ENCODE results near the gene HKDC1.
"Not testable (repeated sequence)": the region's sequence is repeated elsewhere in the genome, so short reads cannot be mapped to it uniquely, and the experiment has no call there.

The HKDC1 gene, protein sequence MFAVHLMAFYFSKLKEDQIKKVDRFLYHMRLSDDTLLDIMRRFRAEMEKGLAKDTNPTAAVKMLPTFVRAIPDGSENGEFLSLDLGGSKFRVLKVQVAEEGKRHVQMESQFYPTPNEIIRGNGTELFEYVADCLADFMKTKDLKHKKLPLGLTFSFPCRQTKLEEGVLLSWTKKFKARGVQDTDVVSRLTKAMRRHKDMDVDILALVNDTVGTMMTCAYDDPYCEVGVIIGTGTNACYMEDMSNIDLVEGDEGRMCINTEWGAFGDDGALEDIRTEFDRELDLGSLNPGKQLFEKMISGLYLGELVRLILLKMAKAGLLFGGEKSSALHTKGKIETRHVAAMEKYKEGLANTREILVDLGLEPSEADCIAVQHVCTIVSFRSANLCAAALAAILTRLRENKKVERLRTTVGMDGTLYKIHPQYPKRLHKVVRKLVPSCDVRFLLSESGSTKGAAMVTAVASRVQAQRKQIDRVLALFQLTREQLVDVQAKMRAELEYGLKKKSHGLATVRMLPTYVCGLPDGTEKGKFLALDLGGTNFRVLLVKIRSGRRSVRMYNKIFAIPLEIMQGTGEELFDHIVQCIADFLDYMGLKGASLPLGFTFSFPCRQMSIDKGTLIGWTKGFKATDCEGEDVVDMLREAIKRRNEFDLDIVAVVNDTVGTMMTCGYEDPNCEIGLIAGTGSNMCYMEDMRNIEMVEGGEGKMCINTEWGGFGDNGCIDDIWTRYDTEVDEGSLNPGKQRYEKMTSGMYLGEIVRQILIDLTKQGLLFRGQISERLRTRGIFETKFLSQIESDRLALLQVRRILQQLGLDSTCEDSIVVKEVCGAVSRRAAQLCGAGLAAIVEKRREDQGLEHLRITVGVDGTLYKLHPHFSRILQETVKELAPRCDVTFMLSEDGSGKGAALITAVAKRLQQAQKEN

DNA sequence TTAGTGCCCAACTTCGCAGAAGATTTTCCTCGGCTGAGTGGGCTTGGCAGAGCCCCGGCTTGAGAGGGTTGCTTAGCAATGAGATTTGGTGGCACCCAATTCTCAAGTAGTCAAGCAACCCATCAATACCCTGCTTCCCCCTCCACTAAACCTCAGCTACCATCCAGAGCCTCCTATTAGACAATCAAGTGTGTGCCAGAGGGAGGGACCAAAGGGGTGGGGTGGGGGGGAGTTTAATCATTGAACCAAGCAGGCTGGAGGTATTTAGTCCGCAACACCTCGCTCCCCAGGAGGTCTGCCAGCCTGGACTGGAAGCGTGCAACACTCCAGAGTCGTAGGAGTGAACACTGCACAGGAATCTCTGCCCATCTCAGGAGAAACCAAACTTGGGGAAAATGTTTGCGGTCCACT is at the start of gene HKDC1:
TSS of gene HKDC1 (plus strand) at position 292 of the 411 bp plus-strand sequence. CDS start at position 396, 104 bp downstream.
- DNase-seq (ENCODE audit: low spot score), result no peak

DNA sequence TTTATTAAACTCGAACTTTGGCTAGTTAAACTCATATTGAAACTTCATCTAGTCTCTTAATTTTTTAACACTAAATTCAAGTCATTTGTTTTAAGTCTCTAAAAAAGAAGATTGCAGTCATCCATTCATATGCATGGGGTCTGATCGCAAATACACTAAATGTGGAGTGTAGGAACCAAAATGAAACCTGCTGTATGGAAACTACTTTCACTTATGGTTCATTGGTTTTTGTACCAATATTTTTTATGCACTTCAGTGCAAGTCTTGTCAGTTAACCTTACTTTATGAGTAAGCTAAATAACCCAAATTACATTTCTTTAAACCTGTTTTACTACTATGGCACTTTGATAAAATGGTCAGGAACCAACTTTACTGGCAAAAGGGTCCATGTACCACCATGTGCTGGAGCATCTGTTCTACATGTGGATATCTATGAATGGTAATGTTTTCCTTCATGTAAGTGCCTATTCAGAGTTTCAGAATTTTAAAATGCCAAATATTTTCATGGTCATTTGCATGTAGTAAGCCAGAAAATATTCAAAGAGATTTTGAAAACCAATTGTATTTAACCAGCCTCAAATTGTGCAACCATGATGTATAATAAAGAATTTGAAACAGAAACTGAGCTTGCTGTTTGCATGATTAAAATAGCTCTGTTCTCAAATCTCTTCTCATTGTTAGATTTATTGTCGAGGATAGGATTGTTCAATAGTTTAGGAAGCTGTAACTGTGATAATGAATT is 47.7 kb upstream of the HKDC1 start:
- no peak for DNase-seq (ENCODE audit: low spot score)

DNA sequence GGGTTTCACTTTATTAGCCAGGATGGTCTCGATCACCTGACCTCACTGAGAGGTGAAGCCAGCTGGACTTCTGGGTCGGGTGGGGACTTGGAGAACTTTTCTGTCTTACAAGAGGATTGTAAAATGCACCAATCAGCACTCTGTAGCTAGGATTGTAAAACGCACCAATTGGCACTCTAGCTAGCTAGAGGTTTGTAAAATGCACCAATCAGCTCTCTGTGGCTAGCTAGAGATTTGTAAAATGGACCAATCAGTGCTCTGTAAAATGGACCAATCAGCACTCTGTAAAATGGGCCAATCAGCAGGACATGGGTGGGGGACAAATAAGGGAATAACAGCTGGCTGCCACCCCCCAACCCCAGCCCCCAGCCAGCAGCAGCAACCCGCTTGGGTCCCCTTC is 44.8 kb upstream of the HKDC1 start:
- not testable (repeated sequence) for DNase-seq (ENCODE audit: low spot score)

DNA sequence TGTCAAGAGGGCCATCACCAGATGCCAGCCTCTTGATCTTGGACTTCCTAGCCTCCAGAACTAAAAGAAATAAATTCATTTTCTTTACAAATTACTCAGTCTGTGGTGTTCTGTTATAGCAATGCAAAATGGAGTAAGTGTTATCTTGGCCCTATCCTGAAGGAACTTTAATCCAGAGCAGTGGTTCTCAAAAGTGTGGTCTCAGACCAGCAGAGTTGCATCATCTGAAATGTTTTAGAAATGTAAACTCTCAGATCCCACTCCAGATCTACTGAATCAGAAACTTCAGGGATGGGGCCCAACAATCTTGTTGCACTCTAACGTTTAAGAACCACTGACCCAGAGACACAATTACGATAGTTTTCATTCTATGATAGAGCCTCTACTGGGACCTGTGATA is 43.3 kb upstream of the HKDC1 start:
- DNase-seq (ENCODE audit: low spot score), result no peak

DNA sequence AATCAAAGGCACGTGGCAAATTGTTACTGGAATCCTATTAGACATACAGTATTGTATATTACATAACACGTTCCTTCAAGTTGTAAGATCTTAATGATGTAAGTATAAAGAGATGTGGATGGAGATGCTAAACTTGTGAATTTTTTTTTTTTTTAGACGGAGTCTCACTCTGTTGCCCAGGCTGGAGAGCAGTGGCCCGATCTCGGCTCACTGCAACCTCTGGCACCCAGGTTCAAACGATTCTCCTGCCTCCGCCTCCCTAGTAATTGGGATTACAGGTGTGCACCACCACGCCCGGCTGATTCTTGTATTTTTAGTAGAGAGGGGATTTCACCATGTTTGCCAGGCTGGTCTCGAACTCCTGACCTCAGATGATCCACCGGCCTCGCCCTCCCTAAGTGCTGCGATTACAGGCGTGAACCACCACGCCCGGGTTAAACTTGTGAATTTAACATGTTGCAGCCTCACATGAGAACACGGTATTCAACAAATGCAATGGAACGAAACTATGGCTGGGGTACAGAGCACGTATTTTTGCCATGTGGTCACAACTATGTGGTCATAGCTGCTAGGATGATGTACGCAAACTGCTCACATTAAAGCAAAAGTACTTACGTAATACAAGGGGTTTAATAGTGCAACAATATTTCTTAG is 40.9 kb upstream of the HKDC1 start:
- peak; percentile 50 for DNase-seq (ENCODE audit: low spot score)

DNA sequence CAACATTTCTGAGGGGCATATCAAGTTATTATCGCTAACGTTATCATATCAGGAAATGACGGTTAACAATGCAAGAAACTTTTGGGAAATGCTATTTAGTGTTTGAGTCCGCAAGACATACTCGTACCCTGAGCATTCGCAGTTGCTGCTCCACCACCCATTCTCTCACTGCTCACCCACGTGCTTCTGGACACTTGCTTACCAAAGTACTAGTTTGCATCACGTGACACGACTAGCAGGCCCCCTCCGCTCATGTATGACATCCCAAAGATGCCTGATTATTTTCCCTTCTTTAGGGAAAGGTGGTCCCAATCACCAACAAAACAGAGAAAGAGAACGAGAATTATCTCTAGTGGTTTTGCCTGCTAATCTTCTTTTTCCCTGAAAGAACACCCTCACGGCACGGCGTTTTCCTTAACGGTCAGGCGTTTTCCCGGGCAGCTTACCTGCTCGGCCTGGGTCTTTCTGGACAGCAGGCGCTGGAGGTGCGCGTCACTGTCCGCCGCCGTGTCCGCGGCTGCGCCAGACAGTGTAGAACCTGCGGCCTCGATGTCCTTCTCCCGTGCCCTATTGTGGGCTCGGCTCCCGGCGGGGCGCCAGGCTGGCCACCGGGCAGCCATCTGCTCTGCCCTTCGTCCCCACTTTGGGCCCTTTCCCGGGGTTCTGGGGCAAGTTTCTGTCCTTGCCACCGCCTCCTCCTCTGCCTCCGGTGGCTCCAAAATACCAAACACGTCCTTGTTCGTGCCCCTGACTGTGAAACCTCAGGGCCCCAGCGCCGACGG is 40.2 kb upstream of the HKDC1 start, which contains the start of gene SUPV3L1:
TSS of gene SUPV3L1 (plus strand) at position 492 of the 782 bp plus-strand sequence. CDS start at position 550, 58 bp downstream.
- DNase-seq (ENCODE audit: low spot score), result peak; percentile 95

DNA sequence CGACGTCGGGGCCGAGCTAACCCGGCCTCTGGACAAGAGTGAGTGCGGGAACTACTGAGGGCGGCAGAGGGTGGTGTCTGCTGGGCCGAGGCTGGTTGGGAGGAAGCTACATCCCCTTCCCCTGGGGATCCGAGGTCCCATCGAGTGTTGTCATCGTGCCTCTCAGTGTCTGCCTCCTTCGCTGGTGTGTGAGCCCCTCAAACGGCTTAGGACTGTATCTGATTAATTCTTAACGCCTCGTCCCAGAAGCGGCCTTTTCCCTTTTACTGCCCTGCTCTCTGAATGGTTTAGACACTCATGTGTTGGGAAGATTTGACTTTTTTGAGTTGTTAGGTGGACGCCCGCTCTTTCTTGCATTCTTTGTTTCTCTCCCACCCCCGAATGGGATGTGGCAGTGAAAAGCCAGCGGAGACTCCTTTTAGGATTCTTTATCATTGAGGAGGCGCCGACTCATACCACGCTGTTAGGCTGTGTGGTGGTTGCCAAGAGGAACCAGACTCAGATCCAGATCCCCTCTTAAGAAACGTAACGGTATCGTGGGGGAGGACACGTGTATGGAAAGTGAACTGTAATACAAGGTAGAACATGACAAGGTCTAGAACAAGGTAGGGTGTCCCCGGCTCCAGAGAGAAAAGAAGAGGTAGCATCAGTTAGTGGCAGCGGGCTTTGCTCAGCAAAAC is 39.5 kb upstream of the HKDC1 start:
- DNase-seq (ENCODE audit: low spot score), result no peak

DNA sequence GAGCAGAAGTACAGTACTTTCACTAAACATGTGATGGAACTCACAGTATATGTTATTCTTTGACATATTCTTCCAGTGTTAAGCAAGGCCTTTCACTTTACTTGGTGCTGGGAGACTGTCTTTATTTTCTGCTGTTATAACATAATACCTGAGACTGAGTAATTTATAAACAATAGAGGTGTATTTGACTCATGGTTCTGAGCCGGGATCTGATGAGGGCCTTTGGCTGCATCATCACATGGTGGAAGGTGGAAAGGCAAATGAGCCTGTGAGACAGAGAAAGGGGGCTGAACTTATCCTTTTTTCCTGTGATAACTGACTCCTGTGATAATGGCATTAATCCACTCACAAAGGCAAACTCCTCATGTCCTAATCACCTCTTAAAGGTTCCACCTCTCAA is 38.7 kb upstream of the HKDC1 start:
- DNase-seq (ENCODE audit: low spot score), result no peak

DNA sequence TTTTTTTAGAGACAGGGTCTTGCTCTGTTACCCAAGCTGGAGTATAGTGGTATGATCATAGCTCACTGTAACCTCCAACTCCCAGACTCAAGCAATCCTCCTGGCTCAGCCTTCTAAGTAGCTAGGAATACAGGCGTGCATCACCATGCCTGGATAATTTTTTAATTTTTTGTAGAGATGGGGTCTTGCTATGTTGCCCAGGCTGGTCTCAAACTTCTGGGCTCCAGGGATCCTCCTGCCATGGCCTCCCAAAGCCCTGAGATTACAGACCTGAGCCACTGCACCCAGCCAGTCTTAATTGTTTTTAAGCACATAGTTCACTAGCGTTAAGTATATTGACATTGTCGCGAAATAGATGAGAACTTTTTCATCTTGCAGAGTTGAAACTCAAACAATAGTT is 38.1 kb upstream of the HKDC1 start:
- DNase-seq (ENCODE audit: low spot score), result no peak

DNA sequence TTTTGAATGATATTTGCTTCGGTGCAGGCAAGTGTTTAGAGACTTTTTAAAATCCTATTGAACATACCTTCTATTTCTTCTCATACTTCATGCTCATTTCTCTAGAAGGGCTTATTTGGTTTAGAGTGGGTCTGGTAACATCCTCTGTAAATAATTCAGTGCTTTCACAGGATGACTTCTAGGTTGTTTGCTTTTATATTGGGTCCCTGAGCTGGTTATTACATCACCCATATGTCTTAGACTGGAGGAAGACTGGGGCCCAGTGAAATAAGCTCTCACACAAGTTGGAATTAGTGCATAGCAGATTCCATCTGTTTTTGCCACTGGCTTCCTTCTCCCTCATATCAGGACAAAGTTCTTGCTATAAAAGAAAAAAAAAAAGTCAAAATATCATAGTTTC is 33.6 kb upstream of the HKDC1 start:
- no peak for DNase-seq (ENCODE audit: low spot score)

DNA sequence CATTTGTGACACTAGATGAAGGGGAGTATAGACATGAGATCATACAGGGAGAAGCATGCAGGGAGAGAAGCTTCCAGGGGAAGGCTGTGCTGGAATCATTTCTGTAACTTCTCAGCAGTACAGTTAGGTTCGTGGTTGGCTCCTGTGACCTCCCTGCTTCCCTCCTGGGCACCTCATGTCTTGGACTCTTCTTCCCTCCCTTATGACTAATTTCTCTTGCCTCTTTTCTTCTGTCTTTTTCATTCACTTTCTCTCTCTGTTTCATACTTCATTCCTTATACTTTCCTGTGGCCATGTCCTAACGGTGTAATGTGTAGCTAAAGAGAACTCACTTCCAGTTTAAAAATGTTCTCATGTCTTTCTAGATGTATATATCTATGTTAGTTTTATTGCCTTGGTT is 19.1 kb upstream of the HKDC1 start:
- DNase-seq (ENCODE audit: low spot score), result no peak

DNA sequence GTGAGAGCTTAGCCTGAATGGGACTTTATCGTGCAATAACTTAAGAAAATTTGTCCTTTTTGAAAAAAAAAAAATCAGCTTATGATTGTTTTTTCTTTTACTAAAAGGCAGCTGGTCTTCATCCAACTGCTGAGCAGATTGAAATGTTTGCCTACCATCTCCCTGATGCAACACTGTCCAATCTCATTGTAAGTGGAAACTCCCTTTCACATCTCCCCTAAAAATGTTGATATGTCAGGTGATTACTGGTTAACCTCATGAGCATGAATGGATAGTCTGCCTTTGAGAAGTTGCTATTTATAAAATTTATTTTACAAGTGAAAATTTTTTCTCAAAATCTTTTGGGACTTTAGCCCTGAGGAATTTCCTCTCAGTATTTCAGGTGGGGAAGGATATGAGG is 17.8 kb upstream of the HKDC1 start:
- DNase-seq (ENCODE audit: low spot score), result no peak

DNA sequence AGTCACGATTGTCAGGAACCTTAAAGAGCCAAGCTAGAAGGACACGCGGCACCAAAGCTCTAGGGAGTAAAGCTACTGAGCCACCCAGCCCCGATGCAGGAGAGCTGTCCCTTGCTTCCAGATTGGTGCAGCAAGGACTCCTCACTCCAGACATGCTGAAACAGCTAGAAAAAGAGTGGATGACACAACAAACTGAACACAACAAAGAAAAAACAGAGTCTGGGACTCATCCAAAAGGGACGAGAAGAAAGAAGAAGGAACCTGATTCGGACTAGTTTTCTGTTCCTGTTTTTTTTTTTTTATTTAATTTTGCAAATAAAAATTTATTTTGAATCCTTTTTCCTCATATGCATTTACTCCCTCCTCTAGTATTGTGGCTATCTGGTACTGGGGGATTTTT is 11.4 kb upstream of the HKDC1 start:
- DNase-seq (ENCODE audit: low spot score), result no peak

DNA sequence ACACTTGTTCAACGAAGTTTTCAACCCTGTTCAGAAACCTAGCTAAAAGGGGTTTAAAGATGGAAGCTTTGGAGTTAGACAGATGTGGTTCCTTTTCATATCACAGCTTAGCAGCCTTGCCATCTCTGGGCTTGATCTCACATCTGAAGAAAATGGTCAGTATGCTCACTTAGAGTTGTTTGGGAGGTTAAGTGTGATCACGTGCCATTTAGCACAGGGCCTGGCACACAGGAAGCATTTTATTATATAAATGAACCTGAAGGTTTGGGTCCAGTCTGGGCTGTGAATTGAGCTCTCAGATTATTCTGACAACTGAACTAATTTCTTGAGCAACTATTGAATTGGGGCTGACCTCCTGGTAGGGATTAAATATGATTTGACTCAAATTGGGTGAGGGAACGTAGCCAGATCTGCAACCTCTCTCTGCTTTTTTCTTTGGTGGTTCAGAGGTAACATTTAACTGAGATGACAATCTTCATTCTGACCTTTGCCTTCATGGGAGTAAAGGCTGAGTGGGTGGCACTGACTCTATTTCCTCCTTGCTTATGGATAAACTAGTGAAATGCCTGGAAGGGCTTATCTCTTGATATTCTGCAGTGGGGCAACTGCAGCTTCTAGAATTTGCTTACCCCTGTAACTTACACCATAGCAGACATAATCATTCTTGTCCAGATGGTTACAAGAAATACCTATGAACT is 10.2 kb upstream of the HKDC1 start:
- no peak for DNase-seq (ENCODE audit: low spot score)

DNA sequence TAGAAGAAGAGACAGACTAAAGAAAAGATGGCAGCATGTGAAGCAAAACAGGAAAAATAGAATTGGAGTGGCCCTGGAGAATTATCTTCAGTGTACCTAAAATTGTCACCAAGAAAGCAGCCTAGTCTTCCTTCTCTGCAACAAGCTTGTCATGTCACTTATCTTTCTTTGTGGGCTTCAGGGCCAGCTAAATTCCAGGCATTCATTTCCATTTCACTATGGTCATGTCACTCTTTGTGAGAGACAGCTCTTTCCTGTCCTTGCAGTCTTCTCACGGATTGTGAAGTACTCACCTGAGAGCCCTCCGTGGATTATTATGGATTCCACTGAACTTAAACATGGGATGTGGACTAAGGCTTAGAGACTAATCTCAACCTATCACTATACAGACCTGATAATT is 9.0 kb upstream of the HKDC1 start:
- DNase-seq (ENCODE audit: low spot score), result no peak

DNA sequence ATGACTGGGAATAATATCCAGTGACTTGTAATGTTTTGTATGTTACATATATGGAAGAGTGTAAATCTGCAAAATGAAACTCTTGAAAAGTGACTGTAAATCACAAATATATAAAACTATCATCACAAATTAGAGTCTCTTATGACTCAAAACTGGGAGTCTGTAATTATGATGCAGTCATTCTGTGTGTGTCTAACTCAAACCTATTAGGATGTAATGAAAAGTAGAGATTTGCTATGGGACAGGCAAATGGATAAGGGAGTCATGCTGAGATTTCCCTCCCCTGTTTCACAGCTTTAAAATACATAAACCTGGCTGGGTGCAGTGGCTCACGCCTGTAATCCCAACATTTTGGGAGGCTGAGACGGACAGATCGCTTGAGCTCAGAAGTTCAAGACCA is 8.6 kb upstream of the HKDC1 start:
- no peak for DNase-seq (ENCODE audit: low spot score)

DNA sequence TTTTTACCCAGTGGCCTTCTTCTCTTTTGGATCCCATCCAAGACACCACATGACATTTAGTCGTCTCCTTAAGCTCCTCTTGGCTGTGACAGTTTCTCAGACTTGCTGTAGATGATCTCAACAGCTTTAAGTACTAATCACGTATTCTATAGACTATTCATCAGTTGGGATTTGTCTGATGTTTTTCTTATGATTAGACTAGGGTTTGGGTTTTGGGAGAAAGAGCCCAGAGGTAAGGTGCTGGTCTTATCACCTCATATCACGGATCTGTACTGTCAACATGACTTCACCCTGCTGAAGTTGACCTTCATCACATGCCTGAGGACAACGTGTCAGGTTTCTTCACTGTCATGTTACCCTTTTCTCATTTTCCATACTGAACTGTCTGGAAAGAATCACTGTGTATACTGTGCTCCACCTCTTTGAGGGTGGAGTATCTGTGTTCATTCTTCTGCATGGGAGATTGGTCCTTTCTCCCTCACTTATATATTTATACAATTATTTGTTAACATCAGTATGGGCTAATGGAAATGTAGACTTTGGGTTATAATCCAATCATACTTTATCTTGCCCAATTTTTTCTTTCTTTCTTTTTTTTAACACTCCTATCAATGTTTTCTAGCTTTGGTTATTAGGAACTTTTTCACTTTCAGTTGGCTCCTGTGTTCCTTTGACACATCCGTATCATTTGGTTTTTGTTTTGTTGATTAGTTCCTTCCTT is 6.4 kb upstream of the HKDC1 start:
- no peak for DNase-seq (ENCODE audit: low spot score)

DNA sequence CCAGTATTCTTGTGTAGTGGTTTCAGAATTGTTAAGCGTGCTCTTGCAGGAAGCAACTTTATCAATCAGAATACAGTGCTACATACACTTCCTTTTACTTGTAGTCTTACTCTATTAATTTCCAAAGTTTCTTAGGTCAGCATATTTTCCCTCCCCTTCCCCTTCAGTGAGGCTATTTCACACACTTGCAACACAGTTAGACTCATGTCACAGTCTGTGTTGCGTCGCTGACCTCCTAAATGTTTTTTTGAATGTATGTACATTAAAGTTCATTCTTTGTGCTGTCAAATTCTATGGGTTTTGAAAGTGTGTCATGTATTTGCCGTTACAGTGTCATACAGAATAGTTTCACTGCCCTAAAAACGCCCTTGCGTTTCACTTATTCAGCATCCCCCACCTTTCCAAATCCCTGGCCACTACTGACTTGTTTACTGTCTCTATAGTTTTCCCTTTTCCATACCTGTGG is 5.4 kb upstream of the HKDC1 start:
- no peak for DNase-seq (ENCODE audit: low spot score)

Measured in ecto neural progenitor cell (in vitro differentiated cells).